Stimulated activated CD8-positive, alpha-beta memory T cell treated with anti-CD3 and anti-CD28 coated beads, Interleukin-7, amount 100 ng/mL, for 4 hours (primary cell): ENCODE results near the gene TRABD2A.
"Not testable (repeated sequence)": the region's sequence is repeated elsewhere in the genome, so short reads cannot be mapped to it uniquely, and the experiment has no call there.

Experiments used
- DNase-seq, 2 donors: peaks; one replicate each; pipeline ENCODE4 v3.0.0-alpha.2; 2020; ENCODE audit warnings: low read depth in 2 of 2

The TRABD2A gene

GRCh38 chr2:84781942-84782716 lies 98.8 kb downstream of the TRABD2A start:
- peak; percentile 58 to 59 for DNase-seq

- no peak for DNase-seq
Measured at GRCh38 chr2:84779781-84780180, 101.1 kb downstream of the TRABD2A start.

GRCh38 chr2:84778911-84779690 lies 101.8 kb downstream of the TRABD2A start:
- no peak for DNase-seq

GRCh38 chr2:84776011-84776410 lies 104.9 kb downstream of the TRABD2A start:
- no peak for DNase-seq

DNA sequence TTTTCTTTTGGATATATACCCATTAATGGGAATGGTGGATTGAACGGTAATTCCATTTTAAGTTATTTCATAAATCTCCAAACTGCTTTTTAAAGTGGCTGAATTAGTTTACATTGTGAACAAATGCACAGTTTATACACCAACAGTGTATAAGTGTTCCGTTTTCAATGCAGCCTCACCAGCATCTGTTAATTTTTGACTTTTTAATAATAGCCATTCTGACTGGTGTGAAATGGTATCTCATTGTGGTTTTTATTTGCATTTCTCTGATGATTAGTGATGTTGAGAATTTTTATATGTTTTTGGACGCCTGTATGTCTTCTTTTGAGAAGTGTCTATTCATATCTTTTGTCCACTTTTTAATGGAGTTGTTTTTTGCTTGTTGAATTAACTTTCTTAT lies 107.3 kb downstream of the TRABD2A start:
- not testable (repeated sequence) for DNase-seq
